Thyroid gland (tissue), 4 donors: ENCODE measurements around the gene DPP6.
"Not testable (repeated sequence)": the region's sequence is repeated elsewhere in the genome, so short reads cannot be mapped to it uniquely, and the experiment has no call there.

Experiments
- POLR2A ChIP-seq, 2 donors: fragments of 450-650 bp; IDR thresholded peaks; one replicate each; pipeline ENCODE4 v1.6.1; 2017; ENCODE audit warnings: antibody characterized with exemption in 2 of 2, mild to moderate bottlenecking in 2 of 2, moderate library complexity in 1 of 2
- TF ChIP-seq, protein P1 (sequence below), 6 experiments: fragments of 200-600 bp in 3 of 6; fragments of 450-650 bp in 3 of 6; sonication (generic) in 3 of 6; IDR thresholded peaks; one replicate each; pipeline ENCODE4 v1.5.1; 2016 to 2019; ENCODE audit warnings: antibody characterized with exemption in 6 of 6, mild to moderate bottlenecking in 2 of 6, inconsistent platforms in 1 of 6, moderate library complexity in 1 of 6

- TF ChIP-seq, protein P1, sequence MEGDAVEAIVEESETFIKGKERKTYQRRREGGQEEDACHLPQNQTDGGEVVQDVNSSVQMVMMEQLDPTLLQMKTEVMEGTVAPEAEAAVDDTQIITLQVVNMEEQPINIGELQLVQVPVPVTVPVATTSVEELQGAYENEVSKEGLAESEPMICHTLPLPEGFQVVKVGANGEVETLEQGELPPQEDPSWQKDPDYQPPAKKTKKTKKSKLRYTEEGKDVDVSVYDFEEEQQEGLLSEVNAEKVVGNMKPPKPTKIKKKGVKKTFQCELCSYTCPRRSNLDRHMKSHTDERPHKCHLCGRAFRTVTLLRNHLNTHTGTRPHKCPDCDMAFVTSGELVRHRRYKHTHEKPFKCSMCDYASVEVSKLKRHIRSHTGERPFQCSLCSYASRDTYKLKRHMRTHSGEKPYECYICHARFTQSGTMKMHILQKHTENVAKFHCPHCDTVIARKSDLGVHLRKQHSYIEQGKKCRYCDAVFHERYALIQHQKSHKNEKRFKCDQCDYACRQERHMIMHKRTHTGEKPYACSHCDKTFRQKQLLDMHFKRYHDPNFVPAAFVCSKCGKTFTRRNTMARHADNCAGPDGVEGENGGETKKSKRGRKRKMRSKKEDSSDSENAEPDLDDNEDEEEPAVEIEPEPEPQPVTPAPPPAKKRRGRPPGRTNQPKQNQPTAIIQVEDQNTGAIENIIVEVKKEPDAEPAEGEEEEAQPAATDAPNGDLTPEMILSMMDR (IDR thresholded peaks at IDR 0.05) = not testable (repeated sequence)
- TF ChIP-seq POLR2A (IDR thresholded peaks at IDR 0.05) = not testable (repeated sequence)
Observed at GRCh38 chr7:154009423-154009911, 42.7 kb upstream of the DPP6 start.
